Neural cell (in vitro differentiated cells): ENCODE results near the gene NAAA. TPM values are rescaled to one million over a fixed set of nuclear protein-coding genes. Genes with fewer than 3 reads are reported as not detected.

Experiments used
- H2AFZ ChIP-seq: fragments of 200-600, 300-800 bp; sonication (generic), shearing (Covaris generic); 2 replicates; pipeline ENCODE4 v1.6.0; 2014; ENCODE audit warnings: low read depth, mild to moderate bottlenecking, antibody characterized with exemption, low read length, moderate library complexity
- H3F3A ChIP-seq: fragments of 200-600 bp; shearing (Covaris generic); 2 replicates; pipeline ENCODE4 v1.6.1; 2016; ENCODE audit warnings: mild to moderate bottlenecking, moderate library complexity, mixed read lengths, antibody characterized with exemption, low read length; ENCODE audit not compliant: insufficient read depth, poor library complexity, severe bottlenecking
- H3K27ac ChIP-seq: fragments of 200-600, 300-800 bp; sonication (generic), shearing (Covaris generic); 2 replicates; pipeline ENCODE4 v1.5.1; 2014; ENCODE audit warnings: mild to moderate bottlenecking, low read length, moderate library complexity
- H3K27me3 ChIP-seq: fragments of 300-800, 200-600 bp; sonication (generic), shearing (Covaris generic); 2 replicates; pipeline ENCODE4 v1.6.0; 2014; ENCODE audit warnings: mild to moderate bottlenecking, low read depth, low read length, moderate library complexity; ENCODE audit not compliant: insufficient read depth
- H3K36me3 ChIP-seq: fragments of 300-800, 200-600 bp; sonication (generic), shearing (Covaris generic); 2 replicates; pipeline ENCODE4 v1.5.1; 2014; ENCODE audit warnings: mild to moderate bottlenecking, antibody characterized with exemption, low read length, moderate library complexity; ENCODE audit not compliant: insufficient read depth
- H3K4me2 ChIP-seq: fragments of 300-800, 200-600 bp; sonication (generic), shearing (Covaris generic); 2 replicates; pipeline ENCODE4 v1.6.0; 2014; ENCODE audit warnings: mild to moderate bottlenecking, low read length
- H3K4me3 ChIP-seq: fragments of 300-800, 200-600 bp; sonication (generic), shearing (Covaris generic); 2 replicates; pipeline ENCODE4 v1.5.1; 2014; ENCODE audit warnings: mild to moderate bottlenecking, low read length, moderate library complexity
- H3K79me2 ChIP-seq: fragments of 200-600 bp; shearing (Covaris generic); replicated peaks from 2 replicates; pipeline ENCODE4 v1.6.0; 2014; ENCODE audit warnings: mild to moderate bottlenecking, low read length, moderate library complexity; ENCODE audit not compliant: insufficient read depth
- H3K9ac ChIP-seq: fragments of 300-800, 200-600 bp; sonication (generic), shearing (Covaris generic); 2 replicates; pipeline ENCODE4 v1.6.1; 2016; ENCODE audit warnings: mild to moderate bottlenecking, low read length, mixed read lengths
- H3K9me2 ChIP-seq: fragments of 200-600 bp; shearing (Covaris generic); 2 replicates; pipeline ENCODE4 v1.6.1; 2016; ENCODE audit warnings: mild to moderate bottlenecking, low read length, mixed read lengths; ENCODE audit not compliant: insufficient read depth
- H3K9me3 ChIP-seq: fragments of 200-600, 300-800 bp; sonication (generic), shearing (Covaris generic); 2 replicates; pipeline ENCODE4 v1.6.1; 2016; ENCODE audit warnings: mild to moderate bottlenecking, mixed run types, low read length, moderate library complexity, mixed read lengths
- H4K20me1 ChIP-seq: fragments of 200-600 bp; shearing (Covaris generic); 2 replicates; pipeline ENCODE4 v1.6.1; 2016; ENCODE audit warnings: mild to moderate bottlenecking, mixed run types; ENCODE audit not compliant: insufficient read depth
- CTCF ChIP-seq: fragments of 450-650 bp; IDR thresholded peaks from 2 replicates; pipeline ENCODE4 v1.5.1; 2014; ENCODE audit warnings: antibody characterized with exemption, mild to moderate bottlenecking, moderate library complexity; ENCODE audit not compliant: poor library complexity, severe bottlenecking
- EP300 ChIP-seq: fragments of 450-650 bp; conservative IDR thresholded peaks from 2 replicates; pipeline ENCODE4 v1.6.1; 2014; ENCODE audit warnings: antibody characterized with exemption, mild to moderate bottlenecking, moderate library complexity; ENCODE audit not compliant: poor library complexity, severe bottlenecking
- EZH2 ChIP-seq: fragments of 200-600, 300-800 bp; shearing (Covaris generic), sonication (generic); IDR thresholded peaks from 2 replicates; pipeline ENCODE4 v1.6.1; 2014; ENCODE audit warnings: antibody characterized with exemption, low read length, borderline replicate concordance, mild to moderate bottlenecking; ENCODE audit not compliant: insufficient read depth, poor library complexity, severe bottlenecking
- MXI1 ChIP-seq: fragments of 450-650 bp; conservative IDR thresholded peaks from 2 replicates; pipeline ENCODE4 v1.6.1; 2014; ENCODE audit warnings: antibody characterized with exemption, mild to moderate bottlenecking; ENCODE audit not compliant: poor library complexity, severe bottlenecking
- POLR2AphosphoS5 ChIP-seq: IDR thresholded peaks from 2 replicates; pipeline ENCODE4 v1.6.1; 2012
- RAD21 ChIP-seq: fragments of 450-650 bp; conservative IDR thresholded peaks from 2 replicates; pipeline ENCODE4 v1.6.1; 2014; ENCODE audit warnings: antibody characterized with exemption, mild to moderate bottlenecking, moderate library complexity
- REST ChIP-seq: IDR thresholded peaks from 2 replicates; pipeline ENCODE4 v1.6.1; 2012; ENCODE audit warnings: borderline replicate concordance
- SMC3 ChIP-seq: fragments of 450-650 bp; conservative IDR thresholded peaks from 2 replicates; pipeline ENCODE4 v1.6.1; 2014; ENCODE audit warnings: antibody characterized with exemption, mild to moderate bottlenecking, moderate library complexity; ENCODE audit not compliant: poor library complexity
- TAF1 ChIP-seq: IDR thresholded peaks from 2 replicates; pipeline ENCODE4 v1.6.1; 2012; ENCODE audit warnings: low read depth
- polyA plus RNA-seq: library from polyadenylated mRNA; depleted of rRNA; stranded (reverse); fragments of >200 nt; gene quantifications from 2 replicates; pipeline ENCODE4 v1.2.3, GENCODE V29; 2014

The NAAA gene
- polyA plus RNA-seq, 1 donor from 2014 or later = 11.9 TPM

GRCh38 chr4:75953509-75953908 lies 12.7 kb upstream of the NAAA start:
- Histone ChIP-seq H3K36me3 (peaks cover 12% of the 10 kb centered on the region), H3K9ac (no peak overlapping the region), H3K79me2 (no peaks in the 10 kb centered on the region), H3F3A (no peaks in the 10 kb centered on the region), H3K9me3 (no peaks in the 10 kb centered on the region), H3K4me3 (no peak overlapping the region), H2AFZ (no peak overlapping the region), H4K20me1 (no peaks in the 10 kb centered on the region), H3K4me2 (no peak overlapping the region), H3K27me3 (no peaks in the 10 kb centered on the region), H3K27ac (no peak overlapping the region), H3K9me2 (no peaks in the 10 kb centered on the region)
- TF ChIP-seq EZH2 = no peak
- TF ChIP-seq RAD21 = no peak
- TF ChIP-seq REST = no peak
- no peak for TF ChIP-seq CTCF
- no peak for TF ChIP-seq SMC3
- no peak for TF ChIP-seq TAF1

- Histone ChIP-seq H2AFZ (no peak overlapping the region), H3K4me3 (no peak overlapping the region), H3K36me3 (peaks cover 8% of the 10 kb centered on the region), H3K9ac (no peak overlapping the region), H3K27me3 (no peaks in the 10 kb centered on the region), H3K4me2 (no peak overlapping the region), H3F3A (no peaks in the 10 kb centered on the region), H3K9me2 (no peaks in the 10 kb centered on the region), H3K79me2 (no peaks in the 10 kb centered on the region), H3K9me3 (no peaks in the 10 kb centered on the region), H3K27ac (no peak overlapping the region), H4K20me1 (no peaks in the 10 kb centered on the region)
- TF ChIP-seq POLR2AphosphoS5 = no peak
- TF ChIP-seq TAF1 = no peak
- TF ChIP-seq RAD21 = no peak
- no peak for TF ChIP-seq MXI1
- TF ChIP-seq EP300 = no peak
- no peak for TF ChIP-seq REST
- TF ChIP-seq SMC3 = no peak
- TF ChIP-seq EZH2 = no peak
- no peak for TF ChIP-seq CTCF
Observed at GRCh38 chr4:75950213-75950815, 9.5 kb upstream of the NAAA start.
